SU-DHL-6 (cell line): ENCODE measurements around the gene UHRF1.

Experiments used
- EZH2phosphoT487 ChIP-seq: fragments of 200-600 bp; sonication (generic), shearing (Covaris generic); conservative IDR thresholded peaks from 2 replicates; pipeline ENCODE4 v1.6.1; 2018; ENCODE audit warnings: mild to moderate bottlenecking, antibody characterized with exemption, low read length, moderate library complexity, mixed read lengths
- TF ChIP-seq, protein P1 (sequence below): fragments of 200-600 bp; sonication (generic); IDR thresholded peaks from one replicate; pipeline ENCODE4 v1.5.1; 2017; ENCODE audit warnings: antibody characterized with exemption, mild to moderate bottlenecking, low read length, moderate library complexity; ENCODE audit not compliant: insufficient read depth, poor library complexity, severe bottlenecking

- TF ChIP-seq, protein P1, sequence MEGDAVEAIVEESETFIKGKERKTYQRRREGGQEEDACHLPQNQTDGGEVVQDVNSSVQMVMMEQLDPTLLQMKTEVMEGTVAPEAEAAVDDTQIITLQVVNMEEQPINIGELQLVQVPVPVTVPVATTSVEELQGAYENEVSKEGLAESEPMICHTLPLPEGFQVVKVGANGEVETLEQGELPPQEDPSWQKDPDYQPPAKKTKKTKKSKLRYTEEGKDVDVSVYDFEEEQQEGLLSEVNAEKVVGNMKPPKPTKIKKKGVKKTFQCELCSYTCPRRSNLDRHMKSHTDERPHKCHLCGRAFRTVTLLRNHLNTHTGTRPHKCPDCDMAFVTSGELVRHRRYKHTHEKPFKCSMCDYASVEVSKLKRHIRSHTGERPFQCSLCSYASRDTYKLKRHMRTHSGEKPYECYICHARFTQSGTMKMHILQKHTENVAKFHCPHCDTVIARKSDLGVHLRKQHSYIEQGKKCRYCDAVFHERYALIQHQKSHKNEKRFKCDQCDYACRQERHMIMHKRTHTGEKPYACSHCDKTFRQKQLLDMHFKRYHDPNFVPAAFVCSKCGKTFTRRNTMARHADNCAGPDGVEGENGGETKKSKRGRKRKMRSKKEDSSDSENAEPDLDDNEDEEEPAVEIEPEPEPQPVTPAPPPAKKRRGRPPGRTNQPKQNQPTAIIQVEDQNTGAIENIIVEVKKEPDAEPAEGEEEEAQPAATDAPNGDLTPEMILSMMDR: no peak
- no peak for TF ChIP-seq EZH2phosphoT487
Measured at GRCh38 chr19:4916292-4917082, 7.2 kb downstream of the UHRF1 start.
